MM.1S (cell line): ENCODE data around the gene ADAMTSL1.

Experiments
- DNase-seq: peaks from one replicate; pipeline ENCODE4 v3.0.0-alpha.2; 2015
- H2AFZ ChIP-seq: fragments of 300-600 bp; sonication (generic); 2 replicates; pipeline ENCODE4 v1.6.0; 2016; ENCODE audit warnings: antibody characterized with exemption, low read length
- H3F3A ChIP-seq: fragments of 300-600 bp; sonication (generic); 2 replicates; pipeline ENCODE4 v1.6.1; 2016; ENCODE audit warnings: mild to moderate bottlenecking, antibody characterized with exemption, low read length, moderate library complexity, mixed read lengths; ENCODE audit not compliant: insufficient read depth
- H3K27ac ChIP-seq: fragments of 300-600 bp; sonication (generic); 2 replicates; pipeline ENCODE4 v1.5.1; 2016; ENCODE audit warnings: mild to moderate bottlenecking, low read length
- H3K27me3 ChIP-seq: fragments of 300-600 bp; sonication (generic); replicated peaks from 2 replicates; pipeline ENCODE4 v1.6.0; 2016; ENCODE audit warnings: low read length; ENCODE audit not compliant: insufficient read depth
- H3K36me3 ChIP-seq: fragments of 300-600 bp; sonication (generic); replicated peaks from 2 replicates; pipeline ENCODE4 v1.6.1; 2016; ENCODE audit warnings: mild to moderate bottlenecking, low read length, mixed read lengths; ENCODE audit not compliant: insufficient read depth
- H3K4me1 ChIP-seq: fragments of 300-600 bp; sonication (generic); 2 replicates; pipeline ENCODE4 v1.6.1; 2016; ENCODE audit warnings: low read length, mixed read lengths
- H3K4me2 ChIP-seq: fragments of 300-600 bp; sonication (generic); 2 replicates; pipeline ENCODE4 v1.6.0; 2016; ENCODE audit warnings: low read depth, low read length
- H3K4me3 ChIP-seq: fragments of 300-600 bp; sonication (generic); 2 replicates; pipeline ENCODE4 v1.5.1; 2016; ENCODE audit warnings: low read length, mixed read lengths
- H3K79me2 ChIP-seq: fragments of 300-600 bp; sonication (generic); 2 replicates; pipeline ENCODE4 v1.6.1; 2016; ENCODE audit warnings: mixed run types, low read length, mixed read lengths
- H3K9ac ChIP-seq: fragments of 300-600 bp; sonication (generic); 2 replicates; pipeline ENCODE4 v1.6.1; 2016; ENCODE audit warnings: low read length, mixed read lengths
- H3K9me2 ChIP-seq: fragments of 300-600 bp; sonication (generic); replicated peaks from 2 replicates; pipeline ENCODE4 v1.6.1; 2016; ENCODE audit warnings: mild to moderate bottlenecking, low read length, mixed read lengths; ENCODE audit not compliant: insufficient read depth
- H3K9me3 ChIP-seq: fragments of 300-600 bp; sonication (generic); replicated peaks from 2 replicates; pipeline ENCODE4 v1.6.1; 2016; ENCODE audit warnings: mild to moderate bottlenecking, low read length, mixed read lengths; ENCODE audit not compliant: insufficient read depth
- H4K20me1 ChIP-seq: fragments of 300-600 bp; sonication (generic); 2 replicates; pipeline ENCODE4 v1.6.1; 2016; ENCODE audit warnings: mild to moderate bottlenecking, low read length, moderate library complexity, mixed read lengths; ENCODE audit not compliant: insufficient read depth
- EZH2 ChIP-seq: fragments of 300-600 bp; sonication (generic); optimal IDR thresholded peaks from 2 replicates; pipeline ENCODE3; 2017; ENCODE audit warnings: low read depth, mild to moderate bottlenecking, antibody characterized with exemption, low read length, mixed read lengths
- EZH2phosphoT487 ChIP-seq: fragments of 300-600 bp; sonication (generic); IDR thresholded peaks from 2 replicates; pipeline ENCODE4 v1.6.1; 2018; ENCODE audit warnings: antibody characterized with exemption, low read length
- TF ChIP-seq, protein P1 (sequence below): fragments of 300-600 bp; sonication (generic); IDR thresholded peaks from 2 replicates; pipeline ENCODE4 v1.5.1; 2016; ENCODE audit warnings: antibody characterized with exemption, low read length, mixed read lengths

ADAMTSL1 gene

DNA sequence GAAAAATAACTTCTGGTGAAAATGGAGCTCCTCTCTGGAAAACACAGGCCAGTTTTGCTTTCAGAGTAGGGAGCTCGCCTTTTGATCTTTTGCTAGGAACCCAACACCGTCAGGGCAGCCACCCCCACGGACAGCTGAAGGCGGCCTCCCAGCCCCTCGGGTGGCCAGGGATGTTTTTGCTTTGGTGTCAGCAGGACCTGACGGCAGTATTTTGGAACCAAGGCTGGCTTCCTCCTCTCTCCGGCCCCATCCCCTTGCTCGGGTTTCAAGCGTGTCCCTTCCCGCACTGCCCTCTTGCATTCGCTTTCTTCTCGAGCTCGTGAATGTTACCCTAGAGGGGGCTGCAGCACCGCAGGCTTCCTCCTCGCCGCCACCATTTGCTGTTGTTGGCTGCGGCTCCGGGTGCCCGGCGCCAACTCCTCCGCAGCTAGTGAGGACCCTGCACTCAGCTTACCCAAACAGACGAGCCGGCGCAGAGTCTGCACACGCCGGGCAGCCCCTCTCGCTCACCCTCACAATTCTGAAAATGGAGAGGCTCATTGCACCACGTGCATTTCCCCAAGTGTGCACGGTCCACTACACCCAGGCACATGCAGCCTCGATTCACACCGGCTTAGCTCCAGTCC is 35.5 kb upstream of the ADAMTSL1 start:
- no peaks in the 10 kb centered on the region for H3K27me3 ChIP-seq
- TF ChIP-seq EZH2 (no peak), EZH2phosphoT487 (no peak)
- TF ChIP-seq, protein P1, sequence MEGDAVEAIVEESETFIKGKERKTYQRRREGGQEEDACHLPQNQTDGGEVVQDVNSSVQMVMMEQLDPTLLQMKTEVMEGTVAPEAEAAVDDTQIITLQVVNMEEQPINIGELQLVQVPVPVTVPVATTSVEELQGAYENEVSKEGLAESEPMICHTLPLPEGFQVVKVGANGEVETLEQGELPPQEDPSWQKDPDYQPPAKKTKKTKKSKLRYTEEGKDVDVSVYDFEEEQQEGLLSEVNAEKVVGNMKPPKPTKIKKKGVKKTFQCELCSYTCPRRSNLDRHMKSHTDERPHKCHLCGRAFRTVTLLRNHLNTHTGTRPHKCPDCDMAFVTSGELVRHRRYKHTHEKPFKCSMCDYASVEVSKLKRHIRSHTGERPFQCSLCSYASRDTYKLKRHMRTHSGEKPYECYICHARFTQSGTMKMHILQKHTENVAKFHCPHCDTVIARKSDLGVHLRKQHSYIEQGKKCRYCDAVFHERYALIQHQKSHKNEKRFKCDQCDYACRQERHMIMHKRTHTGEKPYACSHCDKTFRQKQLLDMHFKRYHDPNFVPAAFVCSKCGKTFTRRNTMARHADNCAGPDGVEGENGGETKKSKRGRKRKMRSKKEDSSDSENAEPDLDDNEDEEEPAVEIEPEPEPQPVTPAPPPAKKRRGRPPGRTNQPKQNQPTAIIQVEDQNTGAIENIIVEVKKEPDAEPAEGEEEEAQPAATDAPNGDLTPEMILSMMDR: no peak
- no peaks in the 10 kb centered on the region for H3K4me1 ChIP-seq
- no peak for DNase-seq
- no peaks in the 10 kb centered on the region for H3K9me3 ChIP-seq
- no peaks in the 10 kb centered on the region for H3K36me3 ChIP-seq
- H3K9me2 ChIP-seq: no peaks in the 10 kb centered on the region
- H3F3A ChIP-seq: no peaks in the 10 kb centered on the region
- no peak overlapping the region for H3K4me3 ChIP-seq
- peak overlapping the region; percentile 21; the same call in 1 of the 2 replicates for H3K4me2 ChIP-seq
- no peak overlapping the region for H3K27ac ChIP-seq
- H3K79me2 ChIP-seq: no peaks in the 10 kb centered on the region
- H3K9ac ChIP-seq: no peak overlapping the region
- no peaks in the 10 kb centered on the region for H4K20me1 ChIP-seq
- no peak overlapping the region for H2AFZ ChIP-seq

DNA sequence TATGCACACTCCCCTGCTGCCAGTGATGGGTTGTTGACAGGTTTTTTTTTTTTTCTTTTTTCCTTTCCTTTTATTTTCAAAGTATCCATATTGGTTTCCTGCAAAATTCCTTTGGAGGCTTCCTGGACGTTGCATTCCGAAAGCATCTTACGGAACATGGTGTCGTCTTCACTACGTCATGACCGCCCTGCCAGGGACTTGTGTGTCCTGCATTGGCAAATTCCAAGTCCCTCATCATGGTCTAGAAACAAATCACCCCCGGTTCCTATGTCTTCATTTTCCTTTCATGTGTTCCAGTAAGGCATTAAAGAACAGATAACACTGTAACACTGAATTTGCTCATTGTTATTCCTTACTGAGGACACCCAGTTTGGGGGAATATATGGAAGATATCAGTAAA is 35.0 kb upstream of the ADAMTSL1 start:
- H3K27me3 ChIP-seq: no peaks in the 10 kb centered on the region
- H3K79me2 ChIP-seq: no peaks in the 10 kb centered on the region
- no peaks in the 10 kb centered on the region for H3K4me1 ChIP-seq
- peak overlapping the region; percentile 21; the same call in 1 of the 2 replicates for H3K4me2 ChIP-seq
- H3K9ac ChIP-seq: no peak overlapping the region
- no peaks in the 10 kb centered on the region for H3K9me3 ChIP-seq
- H2AFZ ChIP-seq: no peak overlapping the region
- H3F3A ChIP-seq: no peaks in the 10 kb centered on the region
- no peaks in the 10 kb centered on the region for H3K36me3 ChIP-seq
- H4K20me1 ChIP-seq: no peaks in the 10 kb centered on the region
- no peaks in the 10 kb centered on the region for H3K9me2 ChIP-seq
- DNase-seq: no peak
- no peak overlapping the region for H3K4me3 ChIP-seq
- TF ChIP-seq EZH2: no peak
- no peak for TF ChIP-seq EZH2phosphoT487
- TF ChIP-seq, protein P1: no peak
- H3K27ac ChIP-seq: no peak overlapping the region

DNA sequence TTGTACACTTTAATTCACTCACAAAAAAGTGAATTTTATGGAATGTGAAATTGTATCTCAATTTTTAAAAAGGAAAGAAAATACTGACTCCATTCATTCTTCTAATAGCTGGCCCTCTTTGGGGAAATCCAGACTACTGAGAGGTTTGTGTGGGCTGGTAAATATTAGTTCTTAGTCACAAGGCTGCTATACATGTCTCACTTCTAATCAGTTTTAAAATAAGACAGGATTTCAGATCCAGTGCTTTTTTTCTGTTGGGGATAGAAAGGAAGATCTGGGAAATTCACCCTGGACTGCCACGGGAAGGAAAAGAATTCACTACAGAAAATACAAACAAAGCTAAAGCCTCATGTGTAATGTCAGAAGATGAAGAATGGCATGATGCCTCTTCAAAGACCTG is 32.7 kb upstream of the ADAMTSL1 start:
- Histone ChIP-seq H3K4me2 (no peak overlapping the region), H3K4me3 (no peak overlapping the region), H3K9me3 (no peaks in the 10 kb centered on the region), H3K79me2 (no peaks in the 10 kb centered on the region), H3K9me2 (no peaks in the 10 kb centered on the region), H3K9ac (no peak overlapping the region), H3K27me3 (no peaks in the 10 kb centered on the region), H3K4me1 (no peaks in the 10 kb centered on the region), H4K20me1 (no peaks in the 10 kb centered on the region), H3K36me3 (no peaks in the 10 kb centered on the region), H2AFZ (no peak overlapping the region), H3K27ac (no peak overlapping the region), H3F3A (no peaks in the 10 kb centered on the region)
- DNase-seq: no peak
- TF ChIP-seq EZH2phosphoT487: no peak
- no peak for TF ChIP-seq EZH2
- TF ChIP-seq, protein P1: no peak
